ENCODE measurements around the gene MYB.
"Not testable (repeated sequence)": the region's sequence is repeated elsewhere in the genome, so short reads cannot be mapped to it uniquely, and the experiment has no call there.

The MYB gene

DNA sequence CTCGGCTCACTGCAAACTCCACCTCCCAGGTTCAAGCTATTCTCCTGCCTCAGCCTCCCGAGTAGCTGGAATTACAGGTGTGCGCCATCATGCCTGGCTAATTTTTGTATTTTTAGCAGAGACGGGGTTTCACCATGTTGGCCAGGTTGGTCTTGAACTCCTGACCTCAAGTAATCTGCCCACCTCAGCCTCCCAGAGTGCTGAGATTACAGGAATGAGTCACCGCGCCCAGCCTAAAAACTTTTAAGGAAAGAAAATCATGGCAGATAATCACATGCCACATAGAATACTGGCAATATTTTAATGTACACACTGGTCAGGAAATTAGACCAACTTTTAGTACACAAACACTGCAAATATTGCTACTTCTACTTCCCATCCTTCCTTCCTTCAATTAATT is 16.7 kb upstream of the MYB start:
- not testable (repeated sequence) for DNase-seq (ENCODE audit: low read depth)

GRCh38 chr6:135165031-135165430 is 16.1 kb upstream of the MYB start:
- no peak for DNase-seq (ENCODE audit: low read depth)

GRCh38 chr6:135166515-135166914 is 14.6 kb upstream of the MYB start:
- no peak for DNase-seq (ENCODE audit: low read depth)

DNA sequence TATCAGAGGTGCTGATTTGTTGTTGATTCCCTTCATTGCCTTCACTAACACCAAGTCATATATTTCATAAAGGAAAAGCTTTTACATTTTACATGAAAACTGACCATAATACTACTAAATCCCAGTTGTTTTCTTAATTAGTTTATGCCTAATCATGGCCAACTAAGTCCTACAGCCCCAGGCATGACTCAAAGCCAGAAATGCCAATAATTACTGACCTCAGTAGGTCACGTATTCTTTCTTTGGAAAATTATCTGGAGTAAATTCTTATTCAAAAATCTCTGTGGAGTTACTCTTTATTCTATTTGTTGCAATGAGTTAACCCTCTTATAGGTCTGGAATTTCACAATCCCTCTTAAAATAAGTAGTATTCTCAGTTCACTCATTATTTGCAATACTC is 13.5 kb upstream of the MYB start:
- DNase-seq (ENCODE audit: low read depth): no peak

GRCh38 chr6:135168766-135169165 is 12.3 kb upstream of the MYB start:
- DNase-seq (ENCODE audit: low read depth): no peak

- no peak for DNase-seq (ENCODE audit: low read depth)
Observed at GRCh38 chr6:135170238-135170637, 10.9 kb upstream of the MYB start.

DNA sequence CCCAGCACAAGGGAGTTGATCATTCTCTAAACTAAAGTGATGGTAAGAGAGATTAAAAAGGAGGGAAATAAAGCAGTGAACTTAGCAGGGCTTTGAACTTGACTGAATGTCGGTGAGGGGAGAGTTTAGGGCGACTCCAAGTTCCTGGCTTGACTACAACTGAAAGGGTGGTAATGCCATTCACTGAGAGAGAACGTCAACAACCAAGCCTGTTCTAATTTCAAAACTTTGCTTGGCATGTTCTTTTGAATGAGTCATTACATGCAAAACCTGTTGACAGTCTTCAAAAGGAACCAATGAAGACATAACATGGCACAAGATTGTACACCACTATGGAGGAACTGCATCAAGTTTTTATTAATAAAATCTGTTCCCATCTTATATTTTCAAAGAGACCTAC is 10.3 kb upstream of the MYB start:
- no peak for DNase-seq (ENCODE audit: low read depth)

- no peak for DNase-seq (ENCODE audit: low read depth)
Observed at GRCh38 chr6:135173242-135173988, 7.7 kb upstream of the MYB start.

GRCh38 chr6:135173989-135174484 is 7.1 kb upstream of the MYB start:
- no peak for DNase-seq (ENCODE audit: low read depth)

GRCh38 chr6:135176058-135176457 is 5.0 kb upstream of the MYB start:
- no peak for DNase-seq (ENCODE audit: low read depth)

GRCh38 chr6:135176464-135176863 is 4.6 kb upstream of the MYB start:
- no peak for DNase-seq (ENCODE audit: low read depth)

- no peak for DNase-seq (ENCODE audit: low read depth)
Observed at GRCh38 chr6:135179372-135179771, 1.7 kb upstream of the MYB start.

- DNase-seq (ENCODE audit: low read depth): no peak
Observed at GRCh38 chr6:135179920-135180541, 1.1 kb upstream of the MYB start.

GRCh38 chr6:135181333-135182070 is 394 bp downstream of the MYB start:
- no peak for DNase-seq (ENCODE audit: low read depth)

GRCh38 chr6:135182071-135183001 is 1.2 kb downstream of the MYB start:
- DNase-seq (ENCODE audit: low read depth): no peak

GRCh38 chr6:135183002-135183531 is 2.0 kb downstream of the MYB start:
- no peak for DNase-seq (ENCODE audit: low read depth)

GRCh38 chr6:135183532-135184440 is 2.7 kb downstream of the MYB start:
- no peak for DNase-seq (ENCODE audit: low read depth)

- DNase-seq (ENCODE audit: low read depth): no peak
Observed at GRCh38 chr6:135185483-135185882, 4.4 kb downstream of the MYB start.

DNA sequence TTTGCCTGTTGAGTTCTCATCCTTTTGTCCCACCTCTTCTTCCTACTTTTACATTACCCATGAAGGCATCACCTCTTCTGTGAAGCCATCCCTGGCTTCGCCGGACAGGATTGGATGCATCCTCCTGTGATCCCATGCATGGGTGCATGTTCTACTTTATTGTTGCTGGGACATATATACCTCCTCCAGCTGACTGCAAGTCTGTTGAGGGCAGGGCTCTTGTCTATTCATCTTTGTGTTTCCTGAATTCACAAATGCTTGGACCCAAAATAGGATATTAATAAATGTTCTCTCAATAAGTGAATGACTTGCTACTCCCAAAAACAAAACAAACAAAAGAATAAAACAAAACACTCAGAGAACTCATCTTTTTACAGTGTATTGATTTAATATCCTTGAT is 5.1 kb downstream of the MYB start:
- DNase-seq (ENCODE audit: low read depth): no peak

DNA sequence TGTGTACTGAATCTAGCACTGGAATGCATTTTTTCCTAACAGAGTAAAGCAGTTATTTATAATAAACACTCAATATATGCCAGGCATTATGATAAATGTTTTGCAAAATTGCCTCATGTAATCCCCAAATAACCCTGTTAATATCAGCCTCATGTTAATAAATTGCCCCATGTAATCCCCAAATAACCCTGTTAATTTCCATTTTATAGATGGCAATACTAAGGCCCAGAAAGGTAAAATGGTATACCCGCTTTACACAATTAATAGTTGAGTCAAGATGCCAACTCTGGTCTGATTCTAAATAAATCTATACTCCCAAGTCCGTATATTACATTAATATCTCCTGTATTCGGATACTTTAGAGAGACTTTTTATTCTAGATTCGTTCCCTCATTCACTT is 6.3 kb downstream of the MYB start:
- no peak for DNase-seq (ENCODE audit: low read depth)

GRCh38 chr6:135188718-135189117 is 7.6 kb downstream of the MYB start:
- no peak for DNase-seq (ENCODE audit: low read depth)

Data from non-pigmented ciliary epithelial cell (primary cell).